IMR-90 (cell line): ENCODE results near the gene VAMP8. TPM values are rescaled to one million over a fixed set of nuclear protein-coding genes. Genes with fewer than 3 reads are reported as not detected.
"Not testable (repeated sequence)": the region's sequence is repeated elsewhere in the genome, so short reads cannot be mapped to it uniquely, and the experiment has no call there.

Source experiments
- ATAC-seq: fragments of 200-7000 bp; cut with Tn5 transposase; 2 replicates; pipeline ENCODE4 v1.9.1; 2020; ENCODE audit warnings: low read depth, mild to moderate bottlenecking, moderate library complexity
- BruUV-seq: library from RNA; stranded (reverse); fragments of 400-500 nt; replicated peaks from 2 replicates; lab custom pipeline; 2021; lab: Mats Ljungman, UMichigan
- CTCF ChIA-PET: fragments of 300-600 bp; formaldehyde crosslinking; extraction: SDS; loops from one replicate; lab custom pipeline; 2021; ENCODE audit warnings: antibody characterized with exemption; lab: Yijun Ruan, JAX
- POLR2A ChIA-PET: fragments of 300-600 bp; sonication (Branson Sonifier 250); formaldehyde crosslinking; loops from one replicate; lab custom pipeline; 2022; ENCODE audit warnings: antibody characterized with exemption; ENCODE audit not compliant: unreplicated experiment; lab: Charles Lee
- DNase-seq: peaks from one replicate; pipeline ENCODE4 v3.0.0; 2013
- H2AFZ ChIP-seq: replicated peaks from 2 replicates; pipeline ENCODE3; 2013; ENCODE audit warnings: low read length, mild to moderate bottlenecking; ENCODE audit not compliant: poor library complexity
- H2AK5ac ChIP-seq: 2 replicates; pipeline ENCODE4 v1.6.1; 2013; ENCODE audit warnings: low read depth, low read length, inconsistent platforms
- H2AK9ac ChIP-seq: replicated peaks from 2 replicates; pipeline ENCODE3; 2013; ENCODE audit warnings: mild to moderate bottlenecking, low read depth, low read length, moderate library complexity; ENCODE audit not compliant: poor library complexity
- H2BK120ac ChIP-seq: 2 replicates; pipeline ENCODE4 v1.6.1; 2013; ENCODE audit warnings: low read depth, low read length, inconsistent platforms
- H2BK15ac ChIP-seq: 3 replicates; pipeline ENCODE4 v1.6.1; 2013; ENCODE audit warnings: low read depth, low read length, inconsistent platforms
- H2BK20ac ChIP-seq: 2 replicates; pipeline ENCODE4 v1.6.1; 2013; ENCODE audit warnings: low read depth, mild to moderate bottlenecking, inconsistent platforms, low read length, moderate library complexity
- H2BK5ac ChIP-seq: 2 replicates; pipeline ENCODE4 v1.6.1; 2013; ENCODE audit warnings: mild to moderate bottlenecking, low read depth, low read length, inconsistent platforms; ENCODE audit not compliant: poor library complexity, severe bottlenecking
- H3K14ac ChIP-seq: replicated peaks from 2 replicates; pipeline ENCODE4 v1.6.1; 2013; ENCODE audit warnings: low read depth, low read length, inconsistent platforms
- H3K18ac ChIP-seq: 2 replicates; pipeline ENCODE4 v1.6.1; 2013; ENCODE audit warnings: low read depth, low read length, control low read depth
- H3K23ac ChIP-seq: 2 replicates; pipeline ENCODE4 v1.6.1; 2013; ENCODE audit warnings: low read depth, low read length, inconsistent platforms
- H3K27ac ChIP-seq: 2 replicates; pipeline ENCODE4 v1.5.1; 2013; ENCODE audit warnings: mild to moderate bottlenecking, control low read depth, low read length; ENCODE audit not compliant: insufficient read depth
- H3K27me3 ChIP-seq: 2 replicates; pipeline ENCODE4 v1.6.1; 2013; ENCODE audit warnings: low read length; ENCODE audit not compliant: control insufficient read depth, insufficient read depth
- H3K36me3 ChIP-seq: 2 replicates; pipeline ENCODE4 v1.6.1; 2013; ENCODE audit warnings: low read length, mixed read lengths; ENCODE audit not compliant: control insufficient read depth, insufficient read depth
- H3K4ac ChIP-seq: 2 replicates; pipeline ENCODE4 v1.6.1; 2013; ENCODE audit warnings: low read depth, low read length, inconsistent platforms
- H3K4me1 ChIP-seq: 2 replicates; pipeline ENCODE4 v1.6.1; 2013; ENCODE audit warnings: low read length, mixed read lengths; ENCODE audit not compliant: control insufficient read depth, insufficient read depth
- H3K4me2 ChIP-seq: 2 replicates; pipeline ENCODE4 v1.6.1; 2013; ENCODE audit warnings: low read depth, mild to moderate bottlenecking, control low read depth, low read length, moderate library complexity
- H3K4me3 ChIP-seq: 2 replicates; pipeline ENCODE4 v1.5.1; 2013; ENCODE audit warnings: low read depth, mild to moderate bottlenecking, control low read depth, low read length, moderate library complexity; ENCODE audit not compliant: insufficient read depth
- H3K56ac ChIP-seq: 2 replicates; pipeline ENCODE4 v1.6.1; 2013; ENCODE audit warnings: low read length, inconsistent platforms; ENCODE audit not compliant: insufficient read depth; ENCODE audit errors: extremely low read depth
- H3K79me1 ChIP-seq, 2 experiments: 2 replicates each; pipeline ENCODE4 v1.6.1; 2013; ENCODE audit warnings: low read length in 2 of 2, inconsistent platforms in 1 of 2, low read depth in 1 of 2
- H3K9ac ChIP-seq: 2 replicates; pipeline ENCODE4 v1.6.1; 2013; ENCODE audit warnings: low read depth, low read length, control low read depth
- H3K9me1 ChIP-seq: 2 replicates; pipeline ENCODE4 v1.6.1; 2013; ENCODE audit warnings: low read length, inconsistent platforms; ENCODE audit not compliant: insufficient read depth
- H3K9me3 ChIP-seq: 2 replicates; pipeline ENCODE4 v1.6.1; 2013; ENCODE audit warnings: low read length; ENCODE audit not compliant: control insufficient read depth, insufficient read depth
- H4K20me1 ChIP-seq: 2 replicates; pipeline ENCODE4 v1.6.1; 2013; ENCODE audit warnings: low read length, inconsistent platforms; ENCODE audit not compliant: insufficient read depth
- H4K5ac ChIP-seq: 2 replicates; pipeline ENCODE4 v1.6.1; 2013; ENCODE audit warnings: mild to moderate bottlenecking, low read depth, low read length, control low read depth
- H4K8ac ChIP-seq, 2 experiments: 2 replicates each; pipeline ENCODE4 v1.6.1; 2013; ENCODE audit warnings: low read depth in 2 of 2, low read length in 2 of 2, control low read depth in 1 of 2, inconsistent platforms in 1 of 2
- H4K91ac ChIP-seq: 2 replicates; pipeline ENCODE4 v1.6.1; 2013; ENCODE audit warnings: low read depth, low read length, inconsistent platforms; ENCODE audit not compliant: insufficient read depth
- WGBS, 2 experiments: methylation state at CpG; one replicate each; pipeline versions ENCODE4 v1.1.5 to v1.1.7; 2013; ENCODE audit warnings: missing lambda C conversion rate in 2 of 2; ENCODE audit not compliant: insufficient read length in 1 of 2; ENCODE audit errors: extremely low coverage in 2 of 2; 5-methylcytosine and 5-hydroxymethylcytosine counted together
- dilution Hi-C: fragments of 300-500 bp; cut with HindIII; formaldehyde crosslinking; loops from one replicate; pipeline ENCODE4 v1.14.3; 2018; ENCODE audit warnings: low sequenced_read_pairs; ENCODE audit not compliant: unreplicated experiment
- in situ Hi-C: fragments of 300-500 bp; cut with MboI; formaldehyde crosslinking; loops from 3 replicates; pipeline ENCODE4 v1.14.3; 2019; ENCODE audit warnings: low sequenced_read_pairs, inconsistent platforms, mixed read lengths
- intact Hi-C: fragments of 100-400 bp; cut with micrococcal nuclease; formaldehyde crosslinking; loops from 2 replicates; pipeline ENCODE4 v1.10.0; 2022
- polyA plus RNA-seq, 3 experiments: library from polyadenylated mRNA; depleted of rRNA; stranded (reverse); fragments of >200 nt; gene quantifications; 2 replicates each; pipeline ENCODE4 v1.2.3, GENCODE V29; 2012; ENCODE audit warnings: low replicate concordance in 1 of 3
- total RNA-seq: library from RNA; depleted of rRNA; stranded (reverse); fragments of >200 nt; gene quantifications from 2 replicates; pipeline ENCODE4 v1.2.3, GENCODE V29; 2012

Gene VAMP8
- total and polyA plus RNA-seq, 2 of the 4 experiments (the other 2 are of a cell fraction): 0.90 to 1.9 TPM

DNA sequence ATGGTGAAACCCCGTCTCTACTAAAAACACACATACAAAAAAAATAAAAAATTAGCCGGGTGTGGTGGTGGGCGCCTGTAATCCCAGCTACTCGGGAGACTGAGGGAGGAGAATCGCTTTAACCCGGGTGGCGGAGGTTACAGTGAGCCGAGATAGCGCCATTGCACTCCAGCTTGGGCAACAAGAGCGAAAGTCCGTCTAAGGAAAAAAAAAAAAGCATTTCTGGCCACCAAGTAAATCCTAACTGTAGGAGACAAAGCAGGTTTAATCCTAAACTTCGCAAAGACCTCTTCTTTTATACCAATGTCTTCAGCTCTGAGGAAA, 17.0 kb upstream of the VAMP8 start:
- H3K9me3 ChIP-seq, CTCF ChIA-PET, H2AFZ ChIP-seq, H4K5ac ChIP-seq, ATAC-seq, H2AK9ac ChIP-seq, H3K18ac ChIP-seq, H2BK20ac ChIP-seq, H4K8ac ChIP-seq, H3K27me3 ChIP-seq, BruUV-seq, H2BK120ac ChIP-seq, H2BK15ac ChIP-seq, H3K4me1 ChIP-seq, in situ Hi-C loops, H3K9me1 ChIP-seq, DNase-seq, H4K91ac ChIP-seq, H4K20me1 ChIP-seq, H2BK5ac ChIP-seq, dilution Hi-C loops: not testable (repeated sequence)
- H3K9ac ChIP-seq: peak overlapping the region; percentile 82
- peak overlapping the region; percentile 54; the same call in 1 of the 2 replicates for H3K56ac ChIP-seq
- peak overlapping the region; percentile 52; the same call in 1 of the 2 replicates for H3K14ac ChIP-seq
- H3K79me1 ChIP-seq: peaks cover 19 to 48% of the 10 kb centered on the region in 2 experiments
- H2AK5ac ChIP-seq: peak overlapping the region; percentile 63
- peak overlapping the region; percentile 90; the same call in 1 of the 2 replicates for H3K23ac ChIP-seq
- peak overlapping the region; percentile 95 for H3K4me2 ChIP-seq
- peaks cover 10% of the 10 kb centered on the region for H3K36me3 ChIP-seq
- peak overlapping the region; percentile 67; the same call in 1 of the 2 replicates for H3K27ac ChIP-seq
- H3K4ac ChIP-seq: peak overlapping the region; percentile 80; the same call in 1 of the 2 replicates
- peak overlapping the region; percentile 65 for H3K4me3 ChIP-seq
- intact Hi-C loops: loop anchor here (2.0 to 5.0 kb wide), 2 partner anchors 24 to 42 kb away; partner anchors contain the start of genes TMEM150A and VAMP5
- POLR2A ChIA-PET: interaction anchor here (0.6 kb wide), 1 partner anchor 36 kb away, joined by 3 read pairs; no protein-coding TSS in a partner anchor
- WGBS, 2 experiments: no CpG with 5 or more reads among the region's 12 CpGs
